HEK293 (cell line): ENCODE results near the gene SYNGR1.

ENCODE experiments used
- CTCF ChIP-seq: fragments of 450-650 bp; formaldehyde crosslinking; IDR thresholded peaks from 2 replicates; pipeline ENCODE4 v1.5.1; 2016; ENCODE audit warnings: missing biosample characterization, missing genetic modification characterization
- KLF16 ChIP-seq: fragments of 450-650 bp; formaldehyde crosslinking; IDR thresholded peaks from 2 replicates; pipeline ENCODE4 v1.5.1; 2017; ENCODE audit warnings: missing biosample characterization, missing genetic modification characterization
- PRDM1 ChIP-seq: fragments of 450-650 bp; formaldehyde crosslinking; IDR thresholded peaks from 2 replicates; pipeline ENCODE4; 2016; ENCODE audit warnings: missing biosample characterization, missing genetic modification characterization
- ZNF138 ChIP-seq: fragments of 450-650 bp; formaldehyde crosslinking; IDR thresholded peaks from 2 replicates; pipeline ENCODE4 v1.5.1; 2016; ENCODE audit warnings: missing biosample characterization, missing genetic modification characterization, borderline replicate concordance
- ZNF292 ChIP-seq: fragments of 450-650 bp; formaldehyde crosslinking; IDR thresholded peaks from 2 replicates; pipeline ENCODE4 v1.5.1; 2016; ENCODE audit warnings: low read depth, missing biosample characterization, missing genetic modification characterization, borderline replicate concordance

GRCh38 chr22:39308614-39309363 lies 41.0 kb upstream of the SYNGR1 start:
- no peak for TF ChIP-seq ZNF138 (tag by site-specific recombination)
- no peak for TF ChIP-seq KLF16 (tag by site-specific recombination)
- no peak; the same call in 1 of the 2 replicates for TF ChIP-seq PRDM1 (tag by site-specific recombination)
- TF ChIP-seq CTCF (tag by site-specific recombination) = 0 out of 2 replicates have a peak, but pooled peaks have one; percentile 27
- no peak for TF ChIP-seq ZNF292 (tag by site-specific recombination)
